Inflammatory macrophage (primary cell): ENCODE results near the gene TBX21.

Source experiments
- DNase-seq, 2 donors: peaks; one replicate each; pipeline ENCODE4 v3.0.0-alpha.2; 2020 to 2022

TBX21 gene

DNA sequence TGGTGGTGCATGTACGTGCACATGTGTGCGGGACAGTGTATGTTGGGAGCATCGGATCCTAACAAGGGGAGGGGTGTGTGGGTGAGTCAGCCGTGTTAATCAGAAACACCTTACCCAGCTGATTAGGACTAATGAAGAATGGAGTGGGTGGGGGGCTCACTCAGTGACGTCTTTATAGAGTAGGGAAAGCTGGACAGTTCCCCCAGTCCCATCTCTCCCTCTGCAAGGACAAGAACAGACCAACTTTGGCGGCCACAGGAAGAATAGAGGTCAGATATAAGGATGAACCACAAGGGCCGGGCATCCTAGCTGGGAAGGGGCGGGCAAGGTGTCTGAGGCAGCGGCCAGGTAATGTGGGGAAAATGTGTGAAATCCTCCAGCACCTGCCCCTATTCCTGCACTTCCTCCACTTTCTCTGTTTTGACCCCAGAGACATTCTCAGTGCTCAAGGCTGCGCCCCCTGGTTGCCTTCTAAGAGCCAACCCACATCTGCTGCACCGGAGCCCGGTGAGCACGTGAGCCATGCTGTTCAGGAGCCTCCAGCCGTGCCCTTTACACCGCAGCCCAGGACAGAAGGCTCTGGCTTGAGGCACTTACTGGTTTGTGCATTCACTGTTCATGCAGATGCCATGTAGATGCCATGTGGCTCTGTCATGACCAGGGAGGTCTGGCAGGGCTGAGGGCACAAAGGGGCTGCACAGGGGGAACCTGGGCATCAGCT, 18.9 kb upstream of the TBX21 start:
- no peak for DNase-seq

DNA sequence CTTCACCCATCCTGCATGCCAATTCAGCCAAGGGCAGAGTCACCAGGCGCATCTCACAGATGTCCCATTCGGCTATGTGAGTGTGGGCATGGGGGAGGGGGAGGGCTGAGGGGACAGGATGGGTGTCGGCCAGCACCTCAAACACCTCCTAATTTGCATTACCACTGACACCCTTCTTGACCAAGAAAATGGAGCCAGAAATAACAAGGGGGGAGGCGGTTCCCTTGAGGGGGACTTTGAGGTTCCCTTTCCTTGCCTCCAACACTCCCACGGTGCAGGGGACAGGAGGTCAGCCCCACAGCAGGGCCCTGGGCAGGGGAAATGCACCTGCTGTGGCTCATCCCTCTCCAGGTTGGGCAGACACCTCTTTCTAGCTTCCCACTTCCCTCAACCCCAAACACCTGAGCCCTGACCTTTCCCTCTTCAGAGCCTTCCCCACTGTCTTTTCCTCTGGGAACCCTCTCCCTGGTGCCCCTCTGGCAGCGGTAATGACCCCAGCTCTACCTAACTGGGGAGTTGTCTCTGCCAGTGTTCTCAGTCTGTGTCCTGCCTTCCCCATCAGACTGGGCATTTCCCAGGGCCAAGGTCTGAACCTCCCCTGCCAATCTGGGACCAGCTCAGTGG, 18.2 kb upstream of the TBX21 start:
- no peak for DNase-seq

DNA sequence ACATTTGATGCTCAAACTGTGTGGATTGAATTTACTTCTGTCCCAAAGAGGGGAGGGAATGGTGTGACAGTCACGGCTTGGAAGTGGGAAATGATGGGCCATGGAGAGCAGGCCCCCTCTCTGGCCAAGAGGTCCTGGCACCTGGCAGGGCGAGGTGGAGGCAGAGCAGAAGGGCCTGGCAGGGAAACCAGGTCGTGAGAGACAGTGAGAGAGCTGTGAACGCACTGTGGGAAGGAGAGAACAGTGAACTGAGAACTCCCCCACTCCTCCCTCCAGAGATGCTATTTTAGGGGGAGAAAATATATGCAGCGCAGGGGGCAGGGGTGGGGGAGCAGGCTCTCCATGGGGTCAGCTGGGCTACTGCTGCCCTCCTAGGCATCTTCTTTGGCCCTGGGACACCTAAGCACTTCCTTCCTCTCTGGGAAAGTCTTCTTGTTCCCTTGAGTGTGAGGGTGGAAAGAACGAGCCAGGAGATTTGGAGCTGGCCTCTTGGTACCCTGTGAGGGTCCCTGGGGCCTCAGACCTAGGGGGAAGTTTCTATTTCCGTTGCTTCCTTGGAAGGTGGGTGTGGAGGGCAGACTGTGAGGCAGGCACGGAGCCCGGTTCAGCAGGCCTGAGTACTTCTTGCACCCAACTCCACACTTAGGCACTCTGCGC, 17.2 kb upstream of the TBX21 start:
- DNase-seq: no peak

DNA sequence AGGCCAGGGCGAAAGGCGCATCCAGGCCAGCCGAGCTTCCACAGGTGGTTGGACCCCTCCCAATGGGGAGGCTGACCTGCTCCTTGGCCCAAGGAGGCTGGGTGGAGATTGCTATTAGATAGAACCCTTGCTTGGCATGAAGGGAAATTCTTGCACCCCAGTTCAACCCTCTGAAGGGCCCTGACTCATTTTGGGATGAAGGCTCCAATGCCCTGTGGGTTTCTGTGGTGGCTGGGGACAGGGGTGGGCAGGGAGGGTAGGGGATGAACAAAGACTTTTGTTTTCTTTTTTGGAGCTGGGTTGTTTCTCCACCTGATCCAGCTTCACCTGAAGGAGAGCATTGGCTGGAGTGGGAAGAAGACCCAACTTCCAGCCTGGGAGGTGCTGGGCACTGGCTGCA, 16.7 kb upstream of the TBX21 start:
- DNase-seq: no peak

DNA sequence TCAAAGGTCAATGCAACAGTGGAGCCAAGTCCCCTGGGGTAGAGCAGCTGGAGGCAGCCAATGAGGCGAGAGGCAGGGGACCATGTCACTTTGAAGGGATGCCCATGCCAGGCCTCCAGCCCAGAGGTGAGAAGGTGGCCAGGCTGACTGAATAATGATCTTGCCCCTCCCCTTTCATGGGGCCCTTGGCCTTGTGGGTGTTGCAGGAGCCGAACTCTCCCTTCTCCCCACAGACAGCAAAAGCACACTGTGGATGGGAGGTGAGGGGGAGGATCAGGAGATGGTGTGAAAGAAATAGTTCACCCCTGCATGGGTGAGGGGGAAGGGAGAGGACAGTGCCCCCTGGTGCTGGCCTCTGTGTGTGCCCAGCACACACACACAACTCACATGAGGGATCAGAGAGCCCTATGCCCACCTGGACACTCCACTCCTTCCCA, 15.8 kb upstream of the TBX21 start:
- DNase-seq: no peak

DNA sequence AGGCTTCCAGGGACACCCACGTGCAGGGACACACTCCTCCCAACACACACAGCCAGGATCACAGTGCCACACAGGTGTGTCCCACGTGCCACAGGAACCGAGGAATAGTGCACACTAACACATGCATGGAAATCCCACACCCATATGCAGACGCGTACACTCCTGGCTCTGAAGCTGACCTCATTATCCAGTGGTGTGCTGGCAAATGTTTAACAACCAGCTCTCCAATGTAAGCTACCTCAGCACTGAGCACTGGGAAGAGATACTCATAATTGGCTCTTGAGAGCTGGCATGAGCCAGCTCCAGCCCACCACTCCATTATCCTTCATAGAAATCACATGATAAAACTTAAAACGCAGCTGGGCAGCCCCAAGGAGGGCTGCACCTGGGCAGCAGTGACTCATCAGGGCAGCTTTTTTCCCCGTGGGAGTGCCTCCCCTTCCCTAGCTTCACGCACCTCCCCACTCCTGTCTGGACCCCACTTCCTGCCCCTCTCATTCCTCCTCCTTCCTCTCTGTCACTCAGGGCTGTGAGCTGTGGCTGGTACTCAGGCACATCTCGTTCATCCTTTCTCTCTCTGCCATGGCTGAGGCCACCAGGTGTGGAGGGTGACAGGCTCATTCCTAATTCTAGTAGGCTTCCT, 14.9 kb upstream of the TBX21 start:
- no peak for DNase-seq

DNA sequence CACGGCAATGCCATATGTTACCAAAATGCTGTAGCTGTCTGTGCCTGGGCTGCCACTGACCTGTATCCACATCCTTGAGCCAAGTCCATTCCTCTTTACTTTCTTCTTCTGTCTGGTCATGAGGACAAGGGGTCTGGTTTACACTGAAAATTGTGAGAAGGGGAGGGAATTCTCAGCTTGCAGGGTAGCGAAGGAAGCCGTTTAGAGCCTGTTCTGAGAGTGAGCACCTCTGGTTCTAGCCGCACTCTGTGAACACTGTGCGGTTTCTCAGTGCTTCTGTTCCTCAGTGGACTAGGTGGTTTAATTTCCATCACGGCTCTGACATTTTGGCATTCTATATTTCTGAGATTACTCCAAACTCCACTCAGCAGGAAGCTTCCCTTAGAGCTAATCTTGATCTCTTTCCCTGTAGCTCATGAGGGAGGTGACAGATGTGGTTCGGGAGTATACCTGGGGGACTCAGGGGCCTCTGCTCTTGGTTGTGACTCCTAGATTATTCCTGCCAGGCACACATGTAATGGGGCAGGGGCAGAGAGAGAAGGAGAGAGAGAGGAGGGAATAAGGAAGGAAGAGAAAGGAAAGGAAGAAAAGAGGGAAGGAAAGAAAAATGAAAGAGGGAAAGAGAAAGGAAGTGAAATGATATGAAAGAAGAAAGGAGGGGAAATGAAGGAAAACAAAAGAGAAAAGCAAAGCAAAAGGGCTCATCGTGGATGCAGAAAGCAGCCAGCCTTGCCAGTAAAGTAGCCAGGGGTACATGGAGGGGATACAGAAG, 14.2 kb upstream of the TBX21 start:
- DNase-seq: no peak

DNA sequence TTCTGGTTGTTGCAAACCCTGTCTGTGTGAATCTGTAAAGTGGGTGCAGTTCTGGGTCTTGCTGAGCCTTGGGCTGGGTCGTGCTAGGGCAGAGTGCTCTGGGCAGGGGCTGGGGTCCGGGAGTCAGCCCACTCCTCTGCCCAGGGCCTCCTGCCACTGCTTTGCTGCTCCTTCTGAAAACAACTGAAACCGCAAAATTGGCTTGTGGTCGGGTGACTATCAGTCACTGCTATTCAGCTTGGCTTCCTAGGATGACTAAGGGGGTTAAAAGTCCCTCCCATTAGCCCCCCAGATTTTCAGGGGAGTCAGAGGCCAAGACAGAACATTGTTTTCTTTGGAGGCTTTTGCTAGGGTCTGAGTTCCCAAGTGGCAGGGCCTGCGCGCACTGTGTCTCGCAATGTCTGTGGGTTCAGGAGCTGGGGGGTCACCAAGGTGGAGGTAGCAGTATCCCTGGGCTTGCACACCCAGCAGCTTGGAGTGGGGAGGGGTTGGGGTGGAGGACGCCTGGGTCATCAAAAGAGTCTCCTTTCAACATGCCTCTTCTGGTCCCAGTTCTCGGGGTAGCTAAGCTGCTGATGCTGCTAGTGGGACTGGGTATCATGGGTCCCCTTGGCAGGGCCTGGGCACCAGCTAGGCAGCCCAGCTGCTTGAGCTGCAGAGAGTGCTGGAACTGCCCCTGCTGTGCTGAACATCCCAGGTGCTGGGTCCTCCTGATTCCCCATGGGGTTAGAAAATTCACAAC, 13.5 kb upstream of the TBX21 start:
- peak in 1 of 2 donors; percentile 49 for DNase-seq

DNA sequence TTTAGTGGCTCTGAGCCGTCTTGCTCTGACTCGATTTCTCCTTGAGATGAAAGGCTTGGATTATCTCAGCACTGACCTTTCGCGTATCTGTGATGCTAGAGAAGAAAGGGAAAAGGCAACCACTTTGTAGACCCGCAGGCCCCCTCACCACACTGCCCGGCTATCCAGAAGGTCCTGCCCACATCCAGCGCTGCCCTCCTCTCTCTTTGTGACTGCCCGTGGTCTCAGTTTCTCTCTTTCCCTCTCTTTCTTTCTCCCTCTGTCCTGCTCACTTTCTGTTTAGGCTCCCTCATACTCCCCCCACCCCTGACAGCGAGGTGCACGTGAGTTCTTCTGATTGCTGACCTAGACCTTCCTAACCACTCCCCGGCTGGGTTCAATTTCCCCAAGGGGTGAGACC, 12.8 kb upstream of the TBX21 start:
- no peak for DNase-seq

DNA sequence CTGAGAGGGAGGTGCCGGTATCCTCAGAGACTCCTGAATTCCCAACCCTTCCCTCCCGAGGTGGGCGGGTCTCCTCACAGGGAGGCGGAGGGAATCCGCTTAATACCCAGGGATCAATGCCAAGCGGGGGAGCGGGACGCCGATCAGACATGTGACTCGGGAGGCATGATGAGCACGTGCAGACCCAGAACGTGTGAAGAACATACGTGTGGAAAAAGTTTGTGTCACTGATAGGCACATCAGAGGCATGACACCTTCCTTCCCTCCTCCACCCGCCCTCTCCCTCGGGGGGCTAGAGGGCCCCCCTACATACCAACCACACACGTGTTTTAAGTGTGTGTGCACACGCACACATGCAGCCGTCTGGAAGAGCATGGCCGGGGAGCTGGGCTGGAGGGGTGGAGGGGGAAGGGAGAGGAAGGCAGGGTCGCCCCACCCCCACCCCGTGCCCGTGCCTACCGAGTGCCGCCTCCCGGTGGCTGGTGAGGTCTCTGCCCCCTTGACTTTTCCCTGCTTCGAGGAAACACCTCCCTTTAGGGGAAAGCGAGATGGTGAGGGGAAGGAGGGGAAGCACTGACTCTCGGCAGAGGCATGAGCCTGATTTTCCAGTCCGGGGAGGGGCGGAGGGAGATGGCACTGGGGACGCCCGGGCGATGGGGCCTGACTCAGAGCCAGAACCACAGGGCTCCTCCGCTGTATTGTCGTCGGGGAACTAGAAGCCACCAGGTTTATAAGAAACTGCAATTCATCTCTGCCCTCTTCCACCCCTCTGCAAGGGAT, 12.1 kb upstream of the TBX21 start:
- peak in 1 of 2 donors; percentile 54 for DNase-seq

DNA sequence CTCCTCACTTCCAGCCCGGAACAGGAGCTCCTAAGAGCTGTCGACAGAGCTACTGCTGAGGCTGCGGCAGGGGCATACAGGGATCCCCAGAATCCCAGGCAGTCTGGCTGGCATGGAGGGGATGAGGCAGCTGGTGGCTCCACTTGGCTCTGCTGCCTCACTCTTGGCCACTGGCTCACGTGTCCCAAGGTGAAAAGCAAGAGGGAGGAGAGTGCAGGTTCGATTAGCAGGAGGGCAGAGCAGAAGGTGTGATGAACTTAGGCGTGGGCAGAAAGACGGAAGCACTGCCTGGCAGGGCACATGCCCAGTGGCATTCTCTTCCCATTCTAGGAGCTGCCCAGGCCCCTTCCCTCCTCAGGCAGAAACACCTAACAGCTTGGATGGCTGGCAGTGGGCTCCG, 11.3 kb upstream of the TBX21 start:
- DNase-seq: no peak

DNA sequence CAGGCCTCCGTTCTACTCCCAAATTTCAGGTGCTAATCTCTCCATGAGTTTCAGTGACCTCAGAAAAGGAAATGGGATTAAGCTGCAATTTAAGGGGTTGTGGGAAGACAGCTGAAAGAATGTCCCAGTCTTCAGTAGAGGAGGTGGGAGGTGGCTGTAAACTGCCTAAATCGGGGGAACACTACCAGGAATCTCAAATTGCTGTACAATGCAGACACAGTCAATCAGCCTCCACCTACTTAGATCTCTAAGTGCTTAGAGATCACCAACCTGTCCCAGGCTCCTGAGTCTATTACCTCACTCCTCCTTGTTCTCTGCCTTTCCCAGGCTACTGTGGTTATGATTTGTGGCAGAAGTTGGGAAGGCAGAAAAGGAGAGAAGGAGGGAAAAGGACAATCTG, 8.3 kb upstream of the TBX21 start:
- no peak for DNase-seq

DNA sequence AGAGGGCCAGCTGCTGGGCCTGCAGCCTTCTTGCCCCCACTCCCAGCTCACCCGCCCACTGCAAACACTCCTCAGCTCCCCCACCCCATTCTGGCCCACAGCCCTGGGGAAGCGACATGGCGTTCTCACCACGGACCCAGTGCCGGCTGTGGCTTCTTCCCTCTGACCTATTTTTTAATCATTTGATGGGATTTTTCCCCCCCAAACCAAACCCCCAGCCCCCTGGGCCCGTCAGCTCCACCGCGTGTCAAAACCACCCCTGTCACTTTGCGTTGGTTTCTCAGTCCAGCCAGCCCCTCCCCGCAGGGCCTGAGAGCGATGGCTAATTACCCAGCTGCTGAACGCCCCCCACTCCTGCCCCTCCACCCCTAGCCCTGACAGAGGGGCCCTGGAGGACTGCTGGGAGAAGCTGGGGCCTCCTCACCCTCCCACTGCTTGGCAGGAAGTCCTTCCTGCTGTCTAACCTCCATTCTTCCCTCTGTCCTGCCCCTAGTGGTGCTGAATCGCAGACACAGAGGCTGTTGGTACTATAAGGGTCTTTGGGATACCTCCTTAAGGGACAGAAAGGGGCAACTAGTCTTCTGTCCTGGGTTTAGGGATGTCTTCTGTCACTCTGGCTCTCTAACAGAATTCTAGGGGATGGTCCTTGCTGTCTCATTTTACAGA, 7.5 kb upstream of the TBX21 start:
- no peak for DNase-seq

DNA sequence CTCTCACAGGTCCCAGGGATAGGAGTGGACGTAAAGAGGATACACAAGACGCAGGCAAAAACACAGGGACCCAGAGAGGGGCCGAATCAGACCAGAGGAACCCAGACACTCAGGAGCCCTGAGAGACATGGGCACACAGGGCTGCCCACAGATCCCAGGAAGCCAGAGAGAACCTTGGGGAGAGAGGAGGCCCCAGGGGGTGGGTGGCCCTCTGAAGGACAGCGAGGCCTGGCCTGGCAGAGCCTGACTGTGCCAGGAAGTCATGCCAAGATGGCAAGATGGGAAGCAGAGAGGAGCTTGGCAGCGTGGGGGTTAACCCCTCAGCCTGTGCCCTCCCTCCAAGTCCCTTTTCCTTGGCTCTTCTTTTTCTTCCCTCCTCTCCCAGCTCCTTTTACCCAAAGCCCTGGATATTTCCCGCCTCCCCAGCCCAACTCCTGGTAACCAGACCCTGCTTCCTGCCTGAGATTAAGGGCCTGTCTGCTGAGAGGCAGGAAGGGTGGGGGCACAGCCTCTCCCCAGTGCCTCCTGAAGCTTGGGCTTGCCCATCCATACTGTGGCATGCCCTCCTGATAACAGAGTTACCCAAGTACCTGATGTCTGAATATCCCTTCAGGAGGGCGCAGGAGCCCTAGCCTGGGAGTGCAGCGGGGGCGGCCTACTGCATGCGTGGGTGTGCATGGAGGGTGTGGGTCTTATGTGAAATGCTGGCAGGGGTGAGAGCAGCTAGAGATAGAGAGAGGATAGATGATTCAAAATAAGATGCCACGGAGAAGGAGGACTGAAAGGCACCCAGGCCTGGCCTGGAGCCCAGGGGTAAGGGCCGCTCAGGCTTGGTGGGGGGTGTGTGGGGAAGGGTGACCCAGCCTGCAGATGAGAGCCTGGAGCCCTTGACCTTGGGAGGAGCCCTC, 6.0 kb upstream of the TBX21 start:
- DNase-seq: no peak

DNA sequence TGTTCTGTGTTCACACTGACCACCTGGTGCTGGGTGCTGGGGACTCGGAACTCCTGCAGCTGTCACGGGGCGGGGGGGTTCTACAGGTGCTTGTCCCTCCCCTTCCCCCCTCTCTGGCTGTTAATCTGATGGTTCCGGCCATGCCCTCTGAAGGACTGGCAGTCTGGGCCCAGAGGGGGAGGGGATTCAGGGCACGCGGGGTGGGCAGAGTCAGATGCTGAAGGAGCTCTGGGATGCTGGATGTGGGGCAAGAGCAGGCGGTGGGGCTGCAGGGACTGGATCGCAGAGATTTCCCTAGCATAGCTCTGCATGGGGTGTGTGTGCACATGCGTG, 5.4 kb upstream of the TBX21 start:
- no peak for DNase-seq

DNA sequence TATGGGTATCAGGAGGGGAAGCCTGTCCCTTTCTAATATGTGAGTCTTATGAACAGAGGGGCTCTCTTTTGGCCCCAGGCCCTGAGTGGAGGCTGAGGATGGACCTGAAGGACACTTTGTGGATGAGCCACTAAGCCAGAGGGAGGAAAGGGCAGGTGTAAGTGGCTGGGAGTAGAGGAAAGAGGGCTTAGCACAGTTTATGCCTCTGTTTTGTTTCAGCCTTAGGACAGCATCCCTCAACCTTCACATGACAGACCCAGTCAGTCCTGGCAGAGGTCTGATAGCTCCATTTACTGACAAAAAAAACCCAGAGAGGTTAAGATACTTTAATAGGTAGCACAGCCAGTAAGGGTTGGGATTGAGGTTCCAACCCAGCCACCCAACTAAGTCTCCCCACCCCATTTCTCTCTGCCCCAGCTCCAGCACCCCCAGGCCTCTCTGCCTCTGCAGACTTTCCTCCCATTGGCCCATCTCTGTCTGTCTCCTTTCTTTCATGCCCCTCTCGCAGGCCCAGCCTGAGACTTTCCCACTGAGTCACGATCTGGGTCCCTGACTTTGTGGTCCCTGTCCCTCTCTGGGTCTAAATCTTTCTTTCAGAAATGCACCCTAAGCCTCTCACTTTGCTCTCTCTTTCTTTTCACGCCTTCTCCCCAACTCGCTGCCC, 4.7 kb upstream of the TBX21 start:
- DNase-seq: no peak

DNA sequence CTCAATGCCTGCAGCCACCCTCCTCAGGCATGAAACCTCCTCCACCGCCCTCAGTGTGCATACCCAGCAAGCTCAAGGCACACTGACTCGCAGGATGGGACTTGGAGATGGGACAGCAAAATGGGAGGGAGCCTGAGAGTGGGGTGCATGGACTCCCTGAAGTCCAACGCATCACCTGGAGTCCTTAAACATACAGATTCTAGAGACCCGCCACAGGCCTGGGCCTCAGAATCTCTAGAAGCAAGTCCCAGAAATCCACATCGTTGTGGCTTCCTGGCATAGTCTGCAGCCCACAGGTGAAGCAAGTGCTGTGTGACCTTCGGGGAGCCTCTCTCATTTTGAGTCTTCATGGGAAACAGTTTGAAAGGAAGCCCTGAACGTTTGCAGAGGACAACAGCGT, 3.6 kb upstream of the TBX21 start:
- DNase-seq: no peak

DNA sequence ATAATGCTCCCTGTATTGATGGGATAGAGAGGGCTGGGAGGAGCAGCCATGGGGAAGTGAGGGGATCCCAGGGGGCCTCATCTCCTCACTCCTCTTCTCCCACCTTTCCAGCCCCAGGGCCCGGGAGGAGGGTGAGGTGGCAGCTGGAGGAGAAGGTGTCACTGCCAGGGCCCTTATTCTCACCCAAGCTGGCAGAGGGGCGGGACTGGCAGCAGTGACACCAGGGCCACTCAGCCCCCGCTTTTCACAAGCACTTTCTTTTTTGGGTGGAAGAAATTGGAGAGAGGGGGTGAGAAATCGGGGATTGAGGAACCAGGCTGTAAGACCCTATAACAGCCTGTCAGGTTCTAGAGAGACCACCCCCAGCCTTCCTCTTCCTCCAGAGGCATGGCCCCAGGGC, 2.4 kb upstream of the TBX21 start:
- no peak for DNase-seq

DNA sequence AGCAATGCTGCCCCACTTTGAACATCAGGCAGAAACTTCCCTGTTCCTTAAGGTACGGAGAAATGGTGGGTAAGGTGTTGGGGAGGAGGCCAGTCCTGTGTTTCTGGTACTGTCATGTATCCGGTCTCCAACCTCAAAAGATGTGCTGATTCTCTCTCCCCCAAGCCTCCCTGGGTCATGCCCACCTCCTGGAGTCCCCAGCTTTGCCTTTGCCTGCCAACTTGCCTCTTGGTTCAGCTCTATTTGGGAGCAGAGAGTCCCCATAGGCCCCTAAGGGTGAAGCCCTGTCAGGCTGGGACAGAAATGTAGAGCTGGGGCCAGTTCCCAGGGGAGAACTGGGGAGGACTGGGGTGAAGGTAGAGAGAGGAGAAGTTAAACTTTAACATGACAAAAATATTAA, 1.6 kb upstream of the TBX21 start:
- no peak for DNase-seq
